Thymus (tissue), 11 donors: ENCODE results near the gene TSPAN14. TPM values are rescaled to one million over a fixed set of nuclear protein-coding genes. Genes with fewer than 3 reads are reported as not detected.

ENCODE experiments used
- DNase-seq, 9 donors: peaks; one replicate each; pipeline ENCODE4 v3.0.0-alpha.2; 2013; ENCODE audit warnings: low spot score in 9 of 9, low read depth in 6 of 9, missing footprints in 1 of 9
- H3K27ac ChIP-seq, 2 donors: one replicate each; pipeline ENCODE4 v1.5.1; 2013; ENCODE audit warnings: control low read depth in 1 of 2, low read depth in 1 of 2, low read length in 1 of 2, mild to moderate bottlenecking in 1 of 2, moderate library complexity in 1 of 2
- H3K27me3 ChIP-seq, 2 donors: one replicate each; pipeline ENCODE4 v1.5.1; 2013; ENCODE audit warnings: low read length in 1 of 2; ENCODE audit not compliant: control insufficient read depth in 2 of 2, insufficient read depth in 1 of 2
- H3K36me3 ChIP-seq, 2 donors: one replicate each; pipeline ENCODE4 v1.5.1; 2013; ENCODE audit warnings: low read length in 1 of 2, mild to moderate bottlenecking in 1 of 2, moderate library complexity in 1 of 2; ENCODE audit not compliant: control insufficient read depth in 2 of 2, insufficient read depth in 2 of 2
- H3K4me1 ChIP-seq, 2 donors: one replicate each; pipeline ENCODE4 v1.5.1; 2013; ENCODE audit warnings: low read length in 2 of 2; ENCODE audit not compliant: control insufficient read depth in 2 of 2, insufficient read depth in 2 of 2
- H3K4me3 ChIP-seq, 2 donors: one replicate each; pipeline ENCODE4 v1.5.1; 2013; ENCODE audit warnings: low read length in 2 of 2, control low read depth in 1 of 2, mild to moderate bottlenecking in 1 of 2
- H3K9me3 ChIP-seq, 2 donors: one replicate each; pipeline ENCODE4 v1.5.1; 2013; ENCODE audit warnings: low read length in 1 of 2, mild to moderate bottlenecking in 1 of 2; ENCODE audit not compliant: control insufficient read depth in 2 of 2, insufficient read depth in 1 of 2
- WGBS: extraction: QIAGEN DNeasy Blood & Tissue Kit; methylation state at CpG from one replicate; pipeline ENCODE4 v1.1.7; 2013; 5-methylcytosine and 5-hydroxymethylcytosine counted together
- polyA plus RNA-seq: library from polyadenylated mRNA; stranded (reverse); fragments of 200-250 nt; gene quantifications from one replicate; pipeline ENCODE4 v1.2.3, GENCODE V29; 2013
- total RNA-seq: library from RNA; stranded (reverse); fragments of 120-200 nt; gene quantifications from one replicate; pipeline ENCODE4 v1.2.4, GENCODE V29; 2013
- donor health status: healthy.

Gene TSPAN14
- total and polyA plus RNA-seq, 2 donors: 16.6 to 60.0 TPM

DNA sequence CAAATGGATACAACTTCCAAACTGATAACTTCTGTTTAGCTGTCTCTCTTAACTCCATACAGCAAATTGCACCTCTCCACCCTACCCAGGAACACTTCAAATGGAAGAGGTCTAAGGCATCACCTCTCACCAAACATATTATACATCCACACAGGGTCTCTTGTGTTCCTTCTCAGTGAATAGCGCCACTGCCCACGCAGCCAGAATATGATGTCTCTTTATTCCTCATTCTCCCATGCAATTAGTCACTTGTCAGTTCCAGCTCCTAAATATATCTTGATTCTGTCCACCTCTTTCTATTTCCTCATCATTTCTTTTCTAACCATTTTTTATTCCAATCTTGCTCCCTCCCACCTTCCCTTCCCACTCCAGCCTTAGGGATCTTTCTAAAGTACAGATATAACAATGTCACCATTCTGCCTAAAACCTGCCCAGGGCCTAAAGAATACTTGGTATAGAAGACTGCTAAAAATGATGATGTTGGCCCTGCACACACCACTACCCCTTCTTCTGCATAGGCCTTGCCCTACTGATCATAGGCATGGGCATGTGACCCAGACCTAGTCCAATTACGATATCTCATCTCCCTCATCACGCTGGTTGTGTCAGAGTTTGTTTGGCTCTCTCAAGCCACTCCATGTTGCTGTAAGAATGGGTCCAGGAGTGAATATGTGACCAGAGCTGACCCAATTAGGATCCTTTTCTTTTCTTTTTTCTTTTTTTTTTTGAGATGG is 5.7 kb upstream of the TSPAN14 start:
- H3K4me3 ChIP-seq: no peak overlapping the region
- H3K9me3 ChIP-seq: peaks cover 0 to 4% of the 10 kb centered on the region in 2 donors
- no peaks in the 10 kb centered on the region for H3K36me3 ChIP-seq
- 98% methylated on average over 4 of the region's 4 CpGs for WGBS
- DNase-seq: no peak
- peaks cover 0 to 2% of the 10 kb centered on the region in 2 donors for H3K27me3 ChIP-seq
- no peak overlapping the region for H3K27ac ChIP-seq
- peaks cover 11 to 26% of the 10 kb centered on the region in 2 donors for H3K4me1 ChIP-seq

DNA sequence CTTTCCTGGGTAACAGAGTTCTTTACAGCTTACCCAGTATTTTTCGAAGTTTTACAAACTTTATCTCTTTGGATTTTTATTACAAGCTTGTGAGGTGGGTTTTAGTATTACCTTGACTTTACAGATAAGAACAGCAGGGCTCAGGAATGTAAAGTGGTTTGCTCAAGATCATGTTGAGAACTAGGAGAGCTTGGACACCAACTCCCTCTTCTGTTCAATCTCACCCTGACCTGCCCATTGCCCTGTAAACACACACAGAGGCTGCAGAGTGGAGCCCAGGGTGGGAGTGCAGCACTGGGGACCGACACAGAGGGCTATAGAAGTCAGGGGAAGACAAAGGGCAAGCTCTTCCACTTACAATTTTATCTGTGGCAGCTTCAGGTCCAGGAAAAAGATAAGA is 4.6 kb upstream of the TSPAN14 start:
- H3K4me3 ChIP-seq: no peak overlapping the region
- H3K9me3 ChIP-seq: peaks cover 0 to 4% of the 10 kb centered on the region in 2 donors
- WGBS: 96% methylated on average over 2 of the region's 2 CpGs
- peaks cover 3 to 18% of the 10 kb centered on the region in 2 donors for H3K4me1 ChIP-seq
- peaks cover 0 to 4% of the 10 kb centered on the region in 2 donors for H3K27me3 ChIP-seq
- H3K27ac ChIP-seq: no peak overlapping the region
- no peaks in the 10 kb centered on the region for H3K36me3 ChIP-seq
- no peak for DNase-seq

DNA sequence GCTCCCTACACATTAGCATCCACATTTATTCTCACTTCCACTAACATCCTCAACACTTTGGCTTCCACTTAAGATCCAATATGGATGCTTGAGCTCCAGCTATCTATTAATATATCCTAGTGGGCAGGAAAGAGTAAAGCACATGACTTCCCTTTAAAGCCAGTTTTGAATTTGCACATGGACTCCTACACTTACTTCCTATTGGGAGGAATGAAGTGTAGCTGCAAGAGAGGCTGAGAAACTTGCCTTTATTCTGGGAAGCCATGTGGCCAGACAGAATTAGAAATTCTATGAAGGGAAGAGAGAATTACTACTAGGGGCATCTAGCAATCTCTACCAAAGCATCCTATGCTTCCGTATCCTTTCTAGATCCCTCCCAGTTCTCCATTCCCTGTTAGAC is 3.0 kb upstream of the TSPAN14 start:
- Histone ChIP-seq H3K27me3 (peaks cover 0 to 7% of the 10 kb centered on the region in 2 donors), H3K27ac (no peak overlapping the region), H3K4me3 (no peak overlapping the region), H3K36me3 (no peaks in the 10 kb centered on the region), H3K4me1 (peaks cover 7 to 20% of the 10 kb centered on the region in 2 donors), H3K9me3 (peaks cover 0 to 4% of the 10 kb centered on the region in 2 donors)
- no peak for DNase-seq
- 95% methylated on average over 1 of the region's 1 CpG for WGBS

DNA sequence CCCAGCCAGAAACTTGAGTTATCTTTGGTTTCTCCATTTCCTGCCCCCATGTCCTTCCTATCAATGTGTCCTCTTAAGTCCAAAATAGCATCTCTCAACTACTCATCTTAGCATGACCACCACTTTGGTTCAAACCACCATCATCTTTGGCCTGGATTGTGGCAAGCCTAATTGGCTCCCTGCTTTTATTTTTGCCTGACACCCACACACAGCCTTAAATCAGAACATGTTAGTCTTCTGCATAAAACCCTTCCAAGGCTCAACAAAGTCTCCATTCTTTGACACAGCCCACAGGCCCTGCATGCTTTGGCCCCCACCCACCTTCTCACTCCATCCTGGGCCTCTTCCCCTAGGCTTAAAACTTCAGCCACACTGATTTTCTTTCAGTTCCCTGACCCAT is 2.0 kb upstream of the TSPAN14 start:
- H3K36me3 ChIP-seq: no peaks in the 10 kb centered on the region
- no peak overlapping the region for H3K27ac ChIP-seq
- peaks cover 0 to 7% of the 10 kb centered on the region in 2 donors for H3K27me3 ChIP-seq
- no peak overlapping the region for H3K4me3 ChIP-seq
- H3K9me3 ChIP-seq: peaks cover 0 to 4% of the 10 kb centered on the region in 2 donors
- peaks cover 10 to 26% of the 10 kb centered on the region in 2 donors for H3K4me1 ChIP-seq
- no peak for DNase-seq

DNA sequence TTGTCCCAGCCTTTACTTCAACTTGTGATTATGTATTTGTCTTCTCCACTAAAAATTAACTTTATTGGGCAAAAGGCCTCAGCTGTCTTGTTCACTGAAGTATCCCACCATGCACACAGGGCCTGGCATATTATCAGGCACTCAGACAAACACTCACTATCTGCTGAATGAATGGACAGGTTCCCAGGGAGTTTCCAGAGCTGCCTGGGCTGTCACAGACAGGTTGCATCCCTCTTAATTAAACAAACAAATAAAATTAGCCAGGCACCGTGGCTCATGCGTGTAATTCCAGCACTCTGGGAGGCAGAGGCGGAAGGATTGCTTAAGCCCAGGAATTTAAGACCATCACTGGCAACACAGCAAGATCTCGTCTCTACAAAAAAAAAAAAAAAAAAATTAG is 1.5 kb upstream of the TSPAN14 start:
- Histone ChIP-seq H3K36me3 (peaks cover 0 to 3% of the 10 kb centered on the region in 2 donors), H3K4me3 (no peak overlapping the region), H3K4me1 (peaks cover 10 to 29% of the 10 kb centered on the region in 2 donors), H3K27me3 (peaks cover 0 to 7% of the 10 kb centered on the region in 2 donors), H3K9me3 (peaks cover 0 to 4% of the 10 kb centered on the region in 2 donors), H3K27ac (no peak overlapping the region)
- DNase-seq: no peak
- WGBS: 94% methylated on average over 4 of the region's 4 CpGs

DNA sequence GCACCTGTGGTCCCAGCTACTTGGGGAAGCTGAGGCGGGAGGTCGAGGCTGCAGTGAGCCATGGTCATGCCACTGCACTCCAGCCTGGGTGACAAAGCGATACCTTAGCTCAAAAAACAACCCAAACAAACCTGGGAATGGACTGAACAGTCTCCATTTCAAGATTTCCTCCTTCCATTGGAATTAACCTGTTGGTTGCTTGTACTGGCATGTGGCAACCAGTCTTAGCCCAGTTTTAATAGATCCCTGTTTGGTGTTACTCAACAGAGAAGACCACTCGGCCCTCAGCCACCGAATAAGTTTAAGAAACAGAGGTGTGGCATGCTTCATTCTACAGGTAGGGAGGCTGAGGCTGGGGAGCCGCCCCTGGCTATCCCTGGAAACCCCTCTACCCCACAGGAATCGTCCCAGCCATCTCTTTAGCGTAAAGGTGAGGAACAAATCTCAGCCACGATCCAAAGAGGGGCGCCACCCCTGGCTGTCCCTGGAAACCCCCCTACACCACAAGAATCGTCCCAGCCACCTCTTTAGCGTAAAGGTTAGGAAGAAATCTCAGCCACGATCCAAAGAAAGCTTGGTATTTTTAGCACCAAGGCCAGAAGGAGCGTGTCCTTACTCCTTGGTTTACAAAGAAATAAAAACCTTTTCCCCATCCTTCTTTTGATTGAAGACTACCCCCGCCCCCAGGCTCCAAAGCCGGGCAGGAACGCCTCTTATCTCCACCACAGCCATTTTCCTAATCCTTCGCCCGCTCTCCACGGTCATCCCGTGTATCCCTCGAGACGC is 861 bp upstream of the TSPAN14 start:
- DNase-seq: no peak
- peaks cover 0 to 7% of the 10 kb centered on the region in 2 donors for H3K27me3 ChIP-seq
- peaks cover 12 to 35% of the 10 kb centered on the region in 2 donors for H3K4me1 ChIP-seq
- 50% methylated on average over 23 of the region's 23 CpGs for WGBS
- H3K4me3 ChIP-seq: peak overlapping the region; percentile 11 to 91
- H3K9me3 ChIP-seq: peaks cover 0 to 4% of the 10 kb centered on the region in 2 donors
- peak overlapping the region; percentile 58 to 86 for H3K27ac ChIP-seq
- peaks cover 0 to 3% of the 10 kb centered on the region in 2 donors for H3K36me3 ChIP-seq

DNA sequence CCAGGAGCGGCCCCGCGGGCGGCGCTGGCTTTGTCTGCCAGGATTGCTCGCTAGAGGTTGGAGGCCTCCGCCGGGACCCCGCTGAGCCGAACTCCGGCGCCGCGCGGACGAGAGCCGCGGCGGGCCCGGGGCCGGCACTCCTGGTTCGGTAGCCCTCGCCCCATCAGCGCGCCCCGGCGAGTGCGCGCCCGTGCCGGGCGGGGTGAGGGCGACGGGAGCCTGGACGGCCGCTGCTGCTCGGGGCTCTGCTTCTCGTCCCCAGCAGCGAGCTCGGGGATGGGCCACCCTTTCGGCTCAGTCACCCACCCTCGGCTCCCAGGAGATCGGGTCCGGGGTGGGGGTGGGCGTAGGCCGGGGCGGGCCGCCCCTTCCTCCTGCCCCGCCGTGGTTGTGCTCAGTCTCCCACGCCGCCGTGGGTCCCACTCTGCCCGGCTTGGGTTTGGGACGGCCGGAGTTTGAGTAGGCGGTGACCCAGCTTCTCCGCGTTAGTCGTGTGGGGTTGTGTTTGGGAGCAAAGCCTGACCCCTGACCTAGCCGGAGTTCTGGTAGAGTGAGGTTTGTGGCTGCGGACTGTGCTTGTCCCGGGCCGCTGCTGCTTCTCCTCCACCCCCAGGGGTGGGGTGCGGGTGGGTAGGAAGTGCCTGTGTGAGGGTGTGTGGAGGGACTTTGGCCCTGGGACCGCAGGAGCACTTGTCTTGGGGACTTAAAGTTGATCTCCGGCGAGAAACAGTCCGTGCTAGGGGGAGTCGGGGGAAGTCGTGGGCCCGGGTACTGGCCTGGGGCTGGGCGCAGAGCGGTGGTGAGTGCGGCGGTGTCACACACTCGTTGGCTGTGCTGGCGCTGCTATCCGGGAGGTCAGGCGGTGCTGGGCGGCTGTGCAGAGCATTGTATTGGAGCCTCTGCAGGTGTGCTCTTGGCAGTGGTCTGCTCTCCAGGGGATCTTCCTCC is 677 bp downstream of the TSPAN14 start:
- H3K27ac ChIP-seq: peak overlapping the region; percentile 69 to 95
- peaks cover 0 to 3% of the 10 kb centered on the region in 2 donors for H3K36me3 ChIP-seq
- under 1% methylated on average over 81 of the region's 81 CpGs for WGBS
- H3K4me1 ChIP-seq: peaks cover 27 to 51% of the 10 kb centered on the region in 2 donors
- DNase-seq: no peak
- peaks cover 0 to 4% of the 10 kb centered on the region in 2 donors for H3K9me3 ChIP-seq
- H3K27me3 ChIP-seq: peaks cover 0 to 7% of the 10 kb centered on the region in 2 donors
- H3K4me3 ChIP-seq: peak overlapping the region; percentile 78 to 91

DNA sequence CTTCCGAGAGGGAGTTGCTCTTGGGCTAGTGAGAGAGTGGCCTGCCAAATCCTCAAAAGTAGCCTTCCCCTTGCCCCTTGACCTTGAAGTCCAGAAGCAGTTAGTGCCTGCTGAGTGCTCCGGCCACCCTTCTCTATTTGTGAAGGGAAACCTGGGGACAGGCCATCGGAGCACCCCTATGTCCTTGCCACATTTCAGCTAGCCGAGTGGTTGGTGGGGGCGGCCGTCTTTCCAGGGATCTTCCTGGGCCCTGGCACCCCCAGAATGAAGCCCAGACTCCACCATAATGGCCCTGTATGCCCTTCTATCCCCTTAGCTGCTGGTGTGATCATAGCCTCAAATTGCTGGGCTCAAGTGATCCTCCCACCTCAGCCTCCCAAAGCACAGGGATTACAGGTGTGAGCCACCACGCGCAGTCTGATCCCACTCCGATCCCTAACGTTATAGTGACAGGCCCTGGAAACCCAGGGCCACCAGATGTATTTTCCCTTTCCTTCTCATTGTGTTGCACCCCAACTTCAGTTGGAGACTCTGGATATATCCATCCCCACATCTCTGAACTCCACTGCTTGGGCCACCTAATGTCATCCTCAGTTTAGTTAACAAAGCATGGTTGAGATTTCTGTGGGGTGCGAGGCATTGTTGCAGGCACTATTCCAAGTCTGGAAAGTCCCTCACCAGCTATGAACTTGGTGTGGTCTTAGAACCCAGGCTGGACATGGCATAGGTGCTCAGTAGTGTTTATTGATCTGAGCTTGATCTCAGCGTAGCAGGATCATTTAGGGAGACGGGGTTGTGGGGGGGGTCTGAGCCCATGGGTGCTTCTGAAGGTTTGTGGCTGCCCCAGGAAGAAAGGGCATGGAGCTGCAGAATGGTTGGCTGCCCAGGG is 1.6 kb downstream of the TSPAN14 start:
- WGBS: 79% methylated on average over 13 of the region's 13 CpGs
- H3K27ac ChIP-seq: peak overlapping the region in 1 of 2 donors; percentile 95
- peaks cover 0 to 3% of the 10 kb centered on the region in 2 donors for H3K36me3 ChIP-seq
- peaks cover 0 to 7% of the 10 kb centered on the region in 2 donors for H3K27me3 ChIP-seq
- H3K4me3 ChIP-seq: peak overlapping the region; percentile 78 to 91
- H3K4me1 ChIP-seq: peaks cover 36 to 60% of the 10 kb centered on the region in 2 donors
- H3K9me3 ChIP-seq: peaks cover 0 to 4% of the 10 kb centered on the region in 2 donors
- DNase-seq: no peak
